Measurements from ENCODE around the gene CTNNA2. TPM values are rescaled to one million over a fixed set of nuclear protein-coding genes. Genes with fewer than 3 reads are reported as not detected.

The CTNNA2 gene
- total RNA-seq, 6 donors from 2014 or later: not detected

- no peaks in the 10 kb centered on the region for H3K9me3 ChIP-seq
- DNase-seq (no peak), ATAC-seq (ENCODE audit: low FRiP score in 2 of 2) (no peak)
- no peak overlapping the region for H3K27ac ChIP-seq
- H3K27me3 ChIP-seq: no peaks in the 10 kb centered on the region
- H3K4me1 ChIP-seq: no peaks in the 10 kb centered on the region
- H3K36me3 ChIP-seq: no peaks in the 10 kb centered on the region
- TF ChIP-seq POLR2A (IDR thresholded peaks at IDR 0.05): no peak
- no peak for TF ChIP-seq POLR2AphosphoS5 (IDR thresholded peaks at IDR 0.05)
- TF ChIP-seq CTCF (IDR thresholded peaks at IDR 0.05): no peak
- TF ChIP-seq EP300 (IDR thresholded peaks at IDR 0.05): no peak
- WGBS, 2 donors: 0 to 96% methylated on average over 1 of the region's 1 CpG
- H3K4me3 ChIP-seq: no peak overlapping the region
These were observed 951.4 kb downstream of the CTNNA2 start for GRCh38 chr2:80464275-80464674.

- TF ChIP-seq CTCF (IDR thresholded peaks at IDR 0.05) (no peak), POLR2A (IDR thresholded peaks at IDR 0.05) (no peak), EP300 (IDR thresholded peaks at IDR 0.05) (no peak), POLR2AphosphoS5 (IDR thresholded peaks at IDR 0.05) (no peak)
- no peak for DNase-seq
- Histone ChIP-seq H3K4me3 (no peak overlapping the region), H3K9me3 (peaks cover 0 to 4% (median 0%) of the 10 kb centered on the region in 4 donors), H3K27me3 (no peaks in the 10 kb centered on the region), H3K27ac (no peak overlapping the region), H3K36me3 (no peaks in the 10 kb centered on the region), H3K4me1 (no peaks in the 10 kb centered on the region)
- no peak for ATAC-seq (ENCODE audit: low FRiP score in 2 of 2)
- 81 to 83% methylated on average over 3 of the region's 3 CpGs for WGBS, 2 donors
These were observed 954.5 kb downstream of the CTNNA2 start for GRCh38 chr2:80467262-80467811.

DNA sequence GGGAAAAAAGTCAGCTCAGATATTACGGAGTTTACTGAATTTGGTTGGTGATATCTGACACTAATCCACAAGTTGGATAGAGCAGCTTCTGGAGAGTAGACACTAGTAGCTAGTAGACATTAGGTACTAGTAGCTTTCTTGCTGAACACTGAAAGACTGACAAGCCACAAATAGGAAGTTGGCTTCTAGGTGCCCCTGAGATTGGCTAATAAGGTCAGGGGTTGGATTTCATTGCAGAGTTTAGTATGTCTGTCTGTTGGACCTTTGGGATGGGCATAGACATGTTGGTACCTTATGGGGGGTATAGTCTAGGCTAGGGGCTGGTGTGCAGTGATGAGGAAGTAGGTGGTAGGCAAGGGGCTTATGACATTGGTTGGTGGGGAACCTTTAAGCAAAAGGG, 956.6 kb downstream of the CTNNA2 start:
- H3K9me3 ChIP-seq: peaks cover 0 to 4% (median 0%) of the 10 kb centered on the region in 4 donors
- TF ChIP-seq EP300 (IDR thresholded peaks at IDR 0.05): no peak
- TF ChIP-seq POLR2A (IDR thresholded peaks at IDR 0.05): no peak
- TF ChIP-seq POLR2AphosphoS5 (IDR thresholded peaks at IDR 0.05): no peak
- no peak for TF ChIP-seq CTCF (IDR thresholded peaks at IDR 0.05)
- 90 to 94% methylated on average over 1 of the region's 1 CpG for WGBS, 2 donors

DNA sequence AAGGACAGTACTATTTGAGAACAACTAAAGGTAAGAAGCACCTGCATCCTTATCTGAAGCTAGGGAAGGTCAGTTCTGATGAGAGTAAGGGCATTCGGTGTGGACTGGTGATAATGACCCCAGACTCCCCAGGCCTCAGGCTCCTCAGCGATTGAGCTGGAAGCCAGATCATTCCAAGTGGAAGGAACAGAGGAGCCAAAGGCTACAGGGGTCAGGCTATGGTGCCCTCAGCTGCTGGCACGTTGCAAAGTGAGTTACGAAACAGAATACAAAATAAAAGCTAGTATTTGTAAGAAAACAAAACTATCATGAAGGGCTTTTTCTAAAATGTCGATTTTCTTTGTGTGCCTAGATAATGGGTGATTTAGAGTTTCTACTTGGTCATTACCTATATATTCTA, 960.2 kb downstream of the CTNNA2 start:
- WGBS, 2 donors: 71 to 79% methylated on average over 5 of the region's 5 CpGs
- Histone ChIP-seq H3K9me3 (peaks cover 0 to 4% (median 0%) of the 10 kb centered on the region in 4 donors), H3K27ac (peak overlapping the region in 1 of 4 donors; percentile 34), H3K4me1 (no peaks in the 10 kb centered on the region), H3K36me3 (no peaks in the 10 kb centered on the region), H3K27me3 (no peaks in the 10 kb centered on the region), H3K4me3 (no peak overlapping the region)
- DNase-seq (no peak), ATAC-seq (ENCODE audit: low FRiP score in 2 of 2) (no peak)
- no peak for TF ChIP-seq EP300 (IDR thresholded peaks at IDR 0.05)
- TF ChIP-seq POLR2AphosphoS5 (IDR thresholded peaks at IDR 0.05): no peak
- no peak for TF ChIP-seq POLR2A (IDR thresholded peaks at IDR 0.05)
- no peak for TF ChIP-seq CTCF (IDR thresholded peaks at IDR 0.05)

More for the DNA sequence above, 956.6 kb downstream of the CTNNA2 start:
- Histone ChIP-seq H3K4me3 (no peak overlapping the region), H3K27me3 (no peaks in the 10 kb centered on the region), H3K4me1 (no peaks in the 10 kb centered on the region), H3K27ac (no peak overlapping the region), H3K36me3 (no peaks in the 10 kb centered on the region)
- no peak for ATAC-seq (ENCODE audit: low FRiP score in 2 of 2)
- DNase-seq: no peak

DNA sequence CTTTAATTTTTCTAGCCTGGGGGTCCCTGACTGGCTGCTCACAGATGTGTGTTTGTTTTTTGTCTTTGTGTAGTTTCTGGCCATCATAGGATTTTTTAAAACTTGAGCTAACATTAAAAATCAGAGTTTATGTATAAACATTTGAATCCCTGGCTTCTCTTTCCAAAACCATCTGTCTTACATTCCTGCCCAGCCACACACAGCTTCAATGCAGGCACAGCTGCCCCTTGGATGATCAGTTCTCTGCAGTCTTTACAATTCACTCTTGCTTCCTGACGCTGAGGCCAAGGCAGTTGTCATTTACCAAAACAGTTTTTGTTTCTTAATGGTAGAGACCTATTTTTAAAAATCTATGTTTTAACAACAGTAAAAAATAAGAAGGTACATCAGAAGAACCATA, 960.9 kb downstream of the CTNNA2 start:
- no peaks in the 10 kb centered on the region for H3K36me3 ChIP-seq
- TF ChIP-seq POLR2AphosphoS5 (IDR thresholded peaks at IDR 0.05): no peak
- H3K27me3 ChIP-seq: no peaks in the 10 kb centered on the region
- peaks cover 0 to 4% (median 0%) of the 10 kb centered on the region in 4 donors for H3K9me3 ChIP-seq
- DNase-seq (no peak), ATAC-seq (ENCODE audit: low FRiP score in 2 of 2) (no peak)
- H3K4me3 ChIP-seq: no peak overlapping the region
- H3K4me1 ChIP-seq: no peaks in the 10 kb centered on the region
- H3K27ac ChIP-seq: no peak overlapping the region
- WGBS, 2 donors: 78 to 81% methylated on average over 1 of the region's 1 CpG
